ENCODE data around the gene ABTB2. TPM values are rescaled to one million over a fixed set of nuclear protein-coding genes. Genes with fewer than 3 reads are reported as not detected.

ABTB2 gene
- total RNA-seq, 1 donor from 2014 or later = 5.2 TPM

- no peak for DNase-seq (ENCODE audit: low read depth)
These were observed 202.6 kb downstream of the ABTB2 start for GRCh38 chr11:34155057-34155756.

- no peak for DNase-seq (ENCODE audit: low read depth)
These were observed 203.5 kb downstream of the ABTB2 start for GRCh38 chr11:34154059-34154875.

DNA sequence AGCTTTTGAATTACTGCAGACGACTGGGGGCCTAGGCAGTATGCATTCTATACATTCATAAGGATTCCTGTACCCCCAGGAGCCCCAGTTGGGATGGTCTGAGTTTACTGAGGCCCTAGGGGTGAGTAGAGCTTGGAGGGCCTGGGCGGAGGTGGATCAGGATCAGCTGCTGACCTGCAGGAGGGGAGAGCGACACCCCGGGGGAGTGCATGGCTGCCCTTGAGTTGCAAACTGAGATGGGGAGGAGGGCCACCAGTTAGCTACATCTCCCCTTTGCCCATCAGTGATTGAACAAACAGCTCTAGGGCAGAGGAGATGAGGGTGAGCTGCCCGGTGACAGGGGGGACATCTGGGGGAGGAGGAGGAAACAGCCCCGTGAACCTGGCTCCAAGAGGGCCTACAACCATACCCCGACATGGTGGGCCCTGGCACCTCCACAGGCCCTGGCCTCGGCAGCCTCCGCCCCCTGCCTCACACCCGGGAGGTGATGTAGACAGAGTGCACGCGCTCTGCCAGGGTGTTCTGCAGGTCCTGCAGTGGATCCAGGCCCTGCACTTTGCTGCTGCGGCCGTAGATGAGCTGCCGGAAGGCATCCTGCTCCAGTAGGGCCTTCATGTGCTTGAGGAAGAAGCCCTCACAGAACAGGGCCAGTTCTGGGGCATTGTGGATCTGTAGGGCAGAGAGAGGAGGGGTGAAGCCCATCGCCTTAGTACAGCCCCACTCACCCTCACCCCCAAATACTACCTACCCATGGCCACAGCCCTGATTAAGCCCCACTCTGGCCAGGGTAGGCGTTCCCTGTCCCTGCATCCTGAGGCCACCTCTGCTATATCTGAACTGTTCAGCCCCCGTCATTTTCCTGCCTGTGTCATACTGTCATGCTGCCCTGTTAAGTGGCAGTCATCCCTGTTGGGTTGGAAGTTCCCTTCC is 205.6 kb downstream of the ABTB2 start:
- DNase-seq (ENCODE audit: low read depth) = no peak

GRCh38 chr11:34151166-34151565 is 206.6 kb downstream of the ABTB2 start:
- peak; percentile 35 for DNase-seq (ENCODE audit: low read depth)

GRCh38 chr11:34150494-34151151 is 207.2 kb downstream of the ABTB2 start:
- peak; percentile 76 for DNase-seq (ENCODE audit: low read depth)

DNA sequence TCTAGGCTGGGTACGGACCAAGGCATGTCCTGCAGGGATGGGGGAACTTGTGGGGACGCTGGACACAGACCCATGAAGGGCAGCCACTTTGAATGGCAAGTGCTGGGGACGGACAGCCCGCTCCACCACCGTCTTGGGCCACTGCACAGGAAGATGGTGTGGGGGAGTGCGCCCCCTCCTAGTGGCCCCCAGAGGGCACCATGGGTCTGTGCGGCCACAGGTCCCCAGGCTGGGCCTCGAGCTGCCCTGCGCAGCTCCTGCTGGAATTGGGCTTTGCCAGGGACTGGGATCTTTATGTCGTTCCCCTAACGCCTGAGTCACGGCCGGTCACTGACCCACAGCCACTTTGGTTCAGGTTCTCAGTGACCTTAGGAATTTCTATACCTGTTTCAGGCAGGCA is 208.0 kb downstream of the ABTB2 start:
- DNase-seq (ENCODE audit: low read depth) = peak; percentile 19

DNA sequence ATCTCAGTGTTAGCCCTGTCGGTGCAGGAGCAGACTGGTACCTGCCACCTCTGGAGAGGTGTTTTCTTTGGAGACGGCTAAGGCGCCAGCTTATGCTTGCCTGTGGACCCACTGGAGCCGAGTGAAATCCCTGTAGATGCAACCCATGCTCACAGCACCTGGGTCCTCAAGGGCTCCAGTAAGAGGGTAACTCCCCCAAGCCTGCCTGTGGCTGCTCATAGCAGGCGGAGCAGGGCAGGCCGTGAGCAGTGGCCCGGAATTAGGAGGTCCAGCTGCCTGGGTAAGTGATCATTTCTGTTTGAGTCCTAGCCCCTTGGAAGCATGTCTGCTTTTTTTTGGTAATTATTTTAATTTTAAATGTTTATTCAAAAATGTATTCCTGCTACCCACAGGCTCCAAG is 208.5 kb downstream of the ABTB2 start:
- no peak for DNase-seq (ENCODE audit: low read depth)

DNA sequence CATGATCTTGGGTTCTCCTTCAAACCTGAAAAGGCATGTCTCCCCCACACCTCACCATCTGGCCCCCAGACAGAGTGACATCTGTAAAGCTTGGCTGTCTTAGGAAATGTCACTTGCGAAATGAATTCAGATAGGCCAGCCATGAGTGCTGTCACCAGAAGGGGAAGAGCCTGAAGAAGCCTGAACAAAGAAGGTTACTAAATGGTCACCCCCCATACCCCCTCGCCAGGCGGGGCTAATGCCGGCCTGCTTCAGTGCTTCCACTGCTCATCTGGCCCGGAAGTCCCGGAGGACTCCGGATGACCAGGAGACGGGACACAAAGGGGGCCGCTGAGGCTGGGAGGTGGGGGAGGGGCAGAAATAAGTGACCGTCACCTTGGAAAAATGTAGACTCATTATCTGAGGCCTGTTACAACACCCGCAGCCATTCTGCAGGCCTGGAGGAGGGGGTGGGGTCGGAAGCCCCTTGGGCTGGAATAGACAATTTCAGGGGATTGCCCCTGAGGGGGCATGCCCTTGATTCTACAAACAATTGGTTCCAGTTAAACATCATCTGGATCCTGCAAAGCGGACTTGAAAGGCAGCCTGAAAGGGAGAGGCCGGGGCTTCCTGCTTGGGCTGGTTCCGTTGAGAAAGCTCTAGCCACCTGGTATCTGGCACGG is 209.2 kb downstream of the ABTB2 start:
- no peak for DNase-seq (ENCODE audit: low read depth)

- DNase-seq (ENCODE audit: low read depth) = no peak
These were observed 210.2 kb downstream of the ABTB2 start for GRCh38 chr11:34147581-34147980.

- DNase-seq (ENCODE audit: low read depth) = no peak
These were observed 210.9 kb downstream of the ABTB2 start for GRCh38 chr11:34146866-34147265.

DNA sequence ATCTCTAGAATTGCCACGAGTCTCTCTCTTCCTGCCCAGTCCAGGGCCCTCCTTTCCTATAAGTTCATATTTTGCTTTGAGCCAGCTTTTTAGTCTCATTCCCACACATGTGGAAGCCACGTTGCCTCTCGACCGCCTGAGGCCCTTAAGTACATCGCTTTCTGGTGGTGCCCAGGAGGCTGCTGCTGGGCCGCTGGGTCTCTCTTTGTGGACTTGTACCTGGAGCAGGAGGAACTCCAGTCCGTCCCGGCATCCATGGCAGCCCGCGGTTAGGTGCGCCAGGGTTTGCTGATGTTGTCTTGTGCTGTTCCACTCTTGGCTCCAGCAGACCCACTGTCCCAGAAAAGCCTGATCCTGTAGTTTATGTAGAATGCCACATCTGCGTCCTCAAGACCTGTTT is 211.4 kb downstream of the ABTB2 start:
- DNase-seq (ENCODE audit: low read depth) = no peak

DNA sequence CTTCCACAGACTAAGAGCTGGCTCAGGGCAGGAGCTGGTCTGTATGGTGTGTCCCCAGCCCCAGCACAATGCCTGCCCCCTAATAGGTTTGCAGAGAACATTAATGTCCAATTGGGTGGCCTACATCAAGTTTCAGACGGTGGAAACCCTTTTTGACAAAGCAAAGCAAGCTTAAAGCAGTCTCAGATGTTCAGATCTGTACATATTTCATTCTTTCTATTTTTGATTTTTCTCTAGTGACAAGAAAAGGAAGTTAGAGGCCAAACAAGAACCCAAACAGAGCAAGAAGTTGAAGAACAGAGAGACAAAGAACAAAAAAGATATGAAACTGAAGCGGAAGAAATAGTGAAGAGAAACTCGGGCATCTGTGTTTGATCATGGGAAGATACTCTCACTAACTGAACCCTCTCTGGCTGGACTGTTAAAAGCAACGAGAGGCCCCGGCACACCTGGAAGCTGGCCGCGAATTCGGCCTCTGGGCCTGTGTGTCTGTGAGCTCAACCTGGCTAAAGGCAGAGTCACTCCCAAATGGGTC is 211.9 kb downstream of the ABTB2 start:
- DNase-seq (ENCODE audit: low read depth) = no peak

- no peak for DNase-seq (ENCODE audit: low read depth)
These were observed 212.7 kb downstream of the ABTB2 start for GRCh38 chr11:34145073-34145472.

DNA sequence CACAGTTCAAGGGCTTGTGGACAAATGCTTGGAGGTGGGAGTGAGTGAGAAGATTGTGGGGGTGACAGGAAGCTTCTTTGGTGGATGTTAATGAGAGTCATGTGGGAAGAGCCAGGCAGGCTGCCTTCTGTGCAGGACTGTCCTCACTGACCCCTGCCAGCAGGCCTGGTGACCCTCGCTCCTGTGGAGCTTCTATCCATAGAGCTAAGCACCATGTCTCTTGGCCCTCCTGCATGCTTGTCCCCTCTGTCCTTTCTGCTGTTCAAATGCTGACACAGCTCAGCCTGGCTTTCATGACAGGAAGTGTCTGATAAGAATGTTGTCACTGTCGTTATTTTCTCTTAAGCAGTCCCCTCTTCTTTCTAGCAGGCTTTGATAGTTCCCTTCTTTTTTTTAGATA is 214.8 kb downstream of the ABTB2 start:
- no peak for DNase-seq (ENCODE audit: low read depth)

DNA sequence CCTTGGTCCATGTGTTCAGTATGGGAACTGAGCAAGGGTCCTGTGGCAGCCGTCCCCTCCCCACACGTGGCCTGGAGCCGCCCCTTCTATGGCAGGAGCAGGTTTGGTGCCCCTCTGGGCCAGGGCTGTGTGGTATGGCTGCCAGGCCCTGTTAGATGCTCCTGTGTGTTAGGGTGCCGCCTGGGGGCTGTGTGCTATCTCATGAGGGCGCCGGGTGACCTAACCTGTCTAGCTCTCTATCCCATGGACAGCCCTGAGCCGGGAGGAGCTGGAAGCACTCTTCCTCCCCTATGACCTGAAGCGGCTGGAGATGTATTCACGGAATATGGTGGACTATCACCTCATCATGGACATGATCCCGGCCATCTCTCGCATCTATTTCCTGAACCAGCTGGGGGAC is 217.7 kb downstream of the ABTB2 start:
- no peak for DNase-seq (ENCODE audit: low read depth)

- no peak for DNase-seq (ENCODE audit: low read depth)
These were observed 218.5 kb downstream of the ABTB2 start for GRCh38 chr11:34139346-34139745.

- no peak for DNase-seq (ENCODE audit: low read depth)
These were observed 221.4 kb downstream of the ABTB2 start for GRCh38 chr11:34136420-34136819.

GRCh38 chr11:34135439-34135838 is 222.4 kb downstream of the ABTB2 start:
- no peak for DNase-seq (ENCODE audit: low read depth)

GRCh38 chr11:34134765-34135164 is 223.0 kb downstream of the ABTB2 start:
- DNase-seq (ENCODE audit: low read depth) = no peak

- DNase-seq (ENCODE audit: low read depth) = no peak
These were observed 225.4 kb downstream of the ABTB2 start for GRCh38 chr11:34132261-34132965.
